Mucosa of descending colon (tissue), 3 donors: ENCODE measurements around the gene EPHA5. TPM values are rescaled to one million over a fixed set of nuclear protein-coding genes. Genes with fewer than 3 reads are reported as not detected.

Experiments used
- ATAC-seq: fragments of 200-7000 bp; cut with Tn5 transposase; one replicate; pipeline ENCODE4 v1.9.1; 2020; ENCODE audit warnings: mild to moderate bottlenecking, moderate library complexity
- DNase-seq, 3 donors: peaks; one replicate each; pipeline ENCODE4 v3.0.0-alpha.2; 2020
- H3K36me3 ChIP-seq: fragments of 200-600 bp; one replicate; pipeline ENCODE4 v1.8.0; 2021; ENCODE audit warnings: low read depth, mild to moderate bottlenecking
- H3K4me1 ChIP-seq: fragments of 200-600 bp; one replicate; pipeline ENCODE4 v1.8.0; 2021; ENCODE audit warnings: low read depth, mild to moderate bottlenecking
- H3K4me3 ChIP-seq: fragments of 200-600 bp; one replicate; pipeline ENCODE4 v1.8.0; 2021; ENCODE audit warnings: mild to moderate bottlenecking
- H3K9me3 ChIP-seq: fragments of 200-600 bp; one replicate; pipeline ENCODE4 v1.8.0; 2021; ENCODE audit warnings: mild to moderate bottlenecking
- intact Hi-C, 2 donors: fragments of 100-400 bp; cut with DNase I in 1 of 2; cut with micrococcal nuclease in 1 of 2; formaldehyde crosslinking; loops; one replicate each; pipeline versions ENCODE4 v1.11.0 to v1.11.1; 2022; cut with DNase I, micrococcal nuclease
- total RNA-seq, 3 donors: library from RNA; stranded (reverse); fragmentation: NEBNext Ultra II Directional in 2 of 3; extraction: Animal tissue kit (Norgen Biotek cat#: 25700) in 2 of 3; gene quantifications; one replicate each; pipeline versions ENCODE4 v1.2.1 to v1.2.4, GENCODE V29; 2021 to 2023
- TF ChIP-seq, protein P1 (sequence below): fragments of 200-600 bp; IDR thresholded peaks from one replicate; pipeline ENCODE4 v1.8.0; 2022; ENCODE audit warnings: antibody characterized with exemption, mild to moderate bottlenecking
- donor health status: DM: no; HTN: no; CAD: no; lungs with moderate emphysema.
- donor health status: DM: no; HTN: no; CAD: no.
- donor health status: DM: no; HTN: yes; CAD: no.

Gene EPHA5
- total RNA-seq, 3 donors from 2014 or later, result 0.06 to 0.60 (median 0.14) TPM

DNA sequence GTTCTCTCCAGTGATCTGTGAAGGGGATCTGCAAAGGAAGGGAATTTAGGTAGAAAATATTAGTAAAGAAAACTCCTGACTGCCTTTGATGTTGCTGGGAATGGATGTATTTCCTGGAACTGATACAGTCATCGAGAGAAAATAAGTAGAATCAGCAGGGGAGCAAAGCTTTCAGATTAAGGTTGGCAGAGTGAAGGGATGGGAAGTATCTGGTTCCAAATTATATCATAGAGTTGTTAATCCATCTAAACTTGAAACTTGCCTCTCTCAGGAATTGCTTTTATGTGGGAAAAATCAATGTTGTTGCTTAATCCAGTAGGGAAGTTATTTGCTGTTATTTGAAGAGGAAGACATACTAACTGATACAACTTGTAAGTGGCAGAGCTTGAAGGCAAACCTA, 19.3 kb downstream of the EPHA5 start:
- Histone ChIP-seq H3K4me3 (no peak overlapping the region), H3K4me1 (no peaks in the 10 kb centered on the region), H3K36me3 (no peaks in the 10 kb centered on the region), H3K9me3 (no peaks in the 10 kb centered on the region)
- DNase-seq, result no peak
- intact Hi-C loops, result no loop called here
- no peak for ATAC-seq
- TF ChIP-seq, protein P1, sequence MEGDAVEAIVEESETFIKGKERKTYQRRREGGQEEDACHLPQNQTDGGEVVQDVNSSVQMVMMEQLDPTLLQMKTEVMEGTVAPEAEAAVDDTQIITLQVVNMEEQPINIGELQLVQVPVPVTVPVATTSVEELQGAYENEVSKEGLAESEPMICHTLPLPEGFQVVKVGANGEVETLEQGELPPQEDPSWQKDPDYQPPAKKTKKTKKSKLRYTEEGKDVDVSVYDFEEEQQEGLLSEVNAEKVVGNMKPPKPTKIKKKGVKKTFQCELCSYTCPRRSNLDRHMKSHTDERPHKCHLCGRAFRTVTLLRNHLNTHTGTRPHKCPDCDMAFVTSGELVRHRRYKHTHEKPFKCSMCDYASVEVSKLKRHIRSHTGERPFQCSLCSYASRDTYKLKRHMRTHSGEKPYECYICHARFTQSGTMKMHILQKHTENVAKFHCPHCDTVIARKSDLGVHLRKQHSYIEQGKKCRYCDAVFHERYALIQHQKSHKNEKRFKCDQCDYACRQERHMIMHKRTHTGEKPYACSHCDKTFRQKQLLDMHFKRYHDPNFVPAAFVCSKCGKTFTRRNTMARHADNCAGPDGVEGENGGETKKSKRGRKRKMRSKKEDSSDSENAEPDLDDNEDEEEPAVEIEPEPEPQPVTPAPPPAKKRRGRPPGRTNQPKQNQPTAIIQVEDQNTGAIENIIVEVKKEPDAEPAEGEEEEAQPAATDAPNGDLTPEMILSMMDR, result no peak

DNA sequence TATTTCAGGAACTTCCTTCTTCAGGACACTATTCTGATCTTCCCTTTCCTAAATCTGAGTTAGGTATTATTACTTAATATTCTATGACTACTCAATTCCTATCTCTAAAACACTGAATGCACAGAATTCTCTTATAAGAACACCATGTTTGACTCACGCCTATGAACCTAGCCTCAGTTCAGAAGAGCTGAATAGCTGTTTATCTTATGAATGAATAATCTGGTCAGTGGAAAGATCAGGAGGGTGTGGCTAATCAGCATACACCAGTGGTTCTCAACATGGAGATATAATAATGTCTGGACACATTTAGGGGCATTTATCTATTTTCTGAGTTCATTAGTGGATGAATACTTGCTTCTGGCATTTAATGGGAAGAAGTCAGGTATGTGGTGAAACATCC, 24.2 kb downstream of the EPHA5 start:
- intact Hi-C loops, result no loop called here
- no peak for DNase-seq
- Histone ChIP-seq H3K4me1 (no peaks in the 10 kb centered on the region), H3K36me3 (no peaks in the 10 kb centered on the region), H3K4me3 (no peak overlapping the region), H3K9me3 (no peaks in the 10 kb centered on the region)
- TF ChIP-seq, protein P1, result no peak
- ATAC-seq, result no peak

- no peaks in the 10 kb centered on the region for H3K4me1 ChIP-seq
- TF ChIP-seq, protein P1, result no peak
- no peaks in the 10 kb centered on the region for H3K9me3 ChIP-seq
- H3K4me3 ChIP-seq, result no peak overlapping the region
- intact Hi-C loops, result no loop called here
- DNase-seq, result no peak
- H3K36me3 ChIP-seq, result no peaks in the 10 kb centered on the region
- ATAC-seq, result no peak
Observed at GRCh38 chr4:65645185-65645584, 25.1 kb downstream of the EPHA5 start.

- ATAC-seq (no peak), DNase-seq (no peak)
- Histone ChIP-seq H3K4me1 (no peaks in the 10 kb centered on the region), H3K9me3 (no peaks in the 10 kb centered on the region), H3K36me3 (no peaks in the 10 kb centered on the region), H3K4me3 (no peak overlapping the region)
- TF ChIP-seq, protein P1, result no peak
- intact Hi-C loops, result no loop called here
Observed at GRCh38 chr4:65635051-65635821, 35.1 kb downstream of the EPHA5 start.

- no peak for ATAC-seq
- Histone ChIP-seq H3K9me3 (no peaks in the 10 kb centered on the region), H3K36me3 (no peaks in the 10 kb centered on the region), H3K4me3 (no peak overlapping the region), H3K4me1 (no peaks in the 10 kb centered on the region)
- no peak for DNase-seq
- TF ChIP-seq, protein P1, result no peak
- intact Hi-C loops, result no loop called here
Observed at GRCh38 chr4:65624651-65625050, 45.6 kb downstream of the EPHA5 start.
